ENCODE results near the gene BTN3A1. TPM values are rescaled to one million over a fixed set of nuclear protein-coding genes. Genes with fewer than 3 reads are reported as not detected.

The BTN3A1 gene
- total RNA-seq, 1 experiment from 2014 or later = 9.0 TPM

GRCh38 chr6:26363882-26364701, 38.0 kb upstream of the BTN3A1 start:
- Histone ChIP-seq H3K36me3 (ENCODE audit: control insufficient read depth in 1 of 2, insufficient read depth in 2 of 2, low read length in 2 of 2) (no peaks in the 10 kb centered on the region), H3K4me3 (replicated peaks in 1 of 2; ENCODE audit: low read depth in 1 of 2, low read length in 2 of 2) (peak overlapping the region; percentile 55 to 66), H3K79me2 (ENCODE audit: insufficient read depth, low read length) (no peaks in the 10 kb centered on the region), H4K20me1 (ENCODE audit: insufficient read depth) (no peaks in the 10 kb centered on the region), H3K4me1 (ENCODE audit: control insufficient read depth in 1 of 2, insufficient read depth in 2 of 2, low read length in 2 of 2) (peaks cover 5 to 16% of the 10 kb centered on the region in 2 experiments; a peak in 3 of 4 replicates), H3K9ac (ENCODE audit: low read length) (peak overlapping the region; percentile 71), H2AFZ (ENCODE audit: low read depth, low read length, poor library complexity, severe bottlenecking) (peak overlapping the region; percentile 60), H3K9me2 (ENCODE audit: insufficient read depth) (no peaks in the 10 kb centered on the region), H3K27ac (ENCODE audit: low read depth, low read length) (peak overlapping the region; percentile 60; the same call in 1 of the 2 replicates), H3K27me3 (ENCODE audit: insufficient read depth, low read length) (no peaks in the 10 kb centered on the region), H3K9me3 (ENCODE audit: control insufficient read depth in 1 of 2, insufficient read depth in 1 of 2, low read depth in 1 of 2, low read length in 2 of 2) (no peaks in the 10 kb centered on the region), H3K4me2 (ENCODE audit: low read length) (peak overlapping the region; percentile 85)
- ATAC-seq (0 out of 2 replicates have a peak, but pooled peaks have one; percentile 21), DNase-seq (ENCODE audit: low read depth, low spot score) (no peak)
- TF ChIP-seq RAD21 (IDR thresholded peaks at IDR 0.05; ENCODE audit: low read depth) (no peak), MAX (IDR thresholded peaks at IDR 0.05) (no peak), EZH2phosphoT487 (IDR thresholded peaks at IDR 0.05; ENCODE audit: borderline replicate concordance) (no peak), JUND (IDR thresholded peaks at IDR 0.05) (no peak), EZH2 (IDR thresholded peaks at IDR 0.05) (no peak), SIN3A (IDR thresholded peaks at IDR 0.05; ENCODE audit: low read depth) (no peak), CEBPB (IDR thresholded peaks at IDR 0.05; ENCODE audit: low read depth) (no peak), POLR2A (IDR thresholded peaks at IDR 0.05; ENCODE audit: borderline replicate concordance, extremely low read depth, insufficient read depth, insufficient read length) (no peak), YY1 (IDR thresholded peaks at IDR 0.05; ENCODE audit: extremely low read depth, insufficient replicate concordance, low read depth, low read length) (no peak), FOSL1 (IDR thresholded peaks at IDR 0.05; ENCODE audit: low read depth) (no peak), SRF (IDR thresholded peaks at IDR 0.05; ENCODE audit: low read depth) (no peak), REST (IDR thresholded peaks at IDR 0.05; ENCODE audit: low read depth) (no peak), EGR1 (IDR thresholded peaks at IDR 0.05; ENCODE audit: low read depth) (no peak)
- TF ChIP-seq, protein P1, sequence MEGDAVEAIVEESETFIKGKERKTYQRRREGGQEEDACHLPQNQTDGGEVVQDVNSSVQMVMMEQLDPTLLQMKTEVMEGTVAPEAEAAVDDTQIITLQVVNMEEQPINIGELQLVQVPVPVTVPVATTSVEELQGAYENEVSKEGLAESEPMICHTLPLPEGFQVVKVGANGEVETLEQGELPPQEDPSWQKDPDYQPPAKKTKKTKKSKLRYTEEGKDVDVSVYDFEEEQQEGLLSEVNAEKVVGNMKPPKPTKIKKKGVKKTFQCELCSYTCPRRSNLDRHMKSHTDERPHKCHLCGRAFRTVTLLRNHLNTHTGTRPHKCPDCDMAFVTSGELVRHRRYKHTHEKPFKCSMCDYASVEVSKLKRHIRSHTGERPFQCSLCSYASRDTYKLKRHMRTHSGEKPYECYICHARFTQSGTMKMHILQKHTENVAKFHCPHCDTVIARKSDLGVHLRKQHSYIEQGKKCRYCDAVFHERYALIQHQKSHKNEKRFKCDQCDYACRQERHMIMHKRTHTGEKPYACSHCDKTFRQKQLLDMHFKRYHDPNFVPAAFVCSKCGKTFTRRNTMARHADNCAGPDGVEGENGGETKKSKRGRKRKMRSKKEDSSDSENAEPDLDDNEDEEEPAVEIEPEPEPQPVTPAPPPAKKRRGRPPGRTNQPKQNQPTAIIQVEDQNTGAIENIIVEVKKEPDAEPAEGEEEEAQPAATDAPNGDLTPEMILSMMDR (IDR thresholded peaks at IDR 0.05 in 2 of 3, conservative IDR thresholded peaks at IDR 0.05 in 1 of 3; ENCODE audit: borderline replicate concordance in 1 of 3, insufficient read depth in 1 of 3, low read depth in 2 of 3, low read length in 2 of 3) = no peak
- TF ChIP-seq, protein P2, sequence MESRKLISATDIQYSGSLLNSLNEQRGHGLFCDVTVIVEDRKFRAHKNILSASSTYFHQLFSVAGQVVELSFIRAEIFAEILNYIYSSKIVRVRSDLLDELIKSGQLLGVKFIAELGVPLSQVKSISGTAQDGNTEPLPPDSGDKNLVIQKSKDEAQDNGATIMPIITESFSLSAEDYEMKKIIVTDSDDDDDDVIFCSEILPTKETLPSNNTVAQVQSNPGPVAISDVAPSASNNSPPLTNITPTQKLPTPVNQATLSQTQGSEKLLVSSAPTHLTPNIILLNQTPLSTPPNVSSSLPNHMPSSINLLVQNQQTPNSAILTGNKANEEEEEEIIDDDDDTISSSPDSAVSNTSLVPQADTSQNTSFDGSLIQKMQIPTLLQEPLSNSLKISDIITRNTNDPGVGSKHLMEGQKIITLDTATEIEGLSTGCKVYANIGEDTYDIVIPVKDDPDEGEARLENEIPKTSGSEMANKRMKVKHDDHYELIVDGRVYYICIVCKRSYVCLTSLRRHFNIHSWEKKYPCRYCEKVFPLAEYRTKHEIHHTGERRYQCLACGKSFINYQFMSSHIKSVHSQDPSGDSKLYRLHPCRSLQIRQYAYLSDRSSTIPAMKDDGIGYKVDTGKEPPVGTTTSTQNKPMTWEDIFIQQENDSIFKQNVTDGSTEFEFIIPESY (IDR thresholded peaks at IDR 0.05; ENCODE audit: extremely low read depth, insufficient replicate concordance, low read length) = no peak
- no TSS peak for BruUV-seq (replicated peaks)
- intact Hi-C loops (cut with micrococcal nuclease) = no loop called here
- ChIA-PET RAD21 (ENCODE audit: low non-redundant PET in 1 of 2, low total read pairs in 2 of 2, uncharacterized antibody in 2 of 2, unreplicated experiment in 2 of 2) (no interaction called here), POLR2A (no interaction called here), CTCF (no interaction called here)
